ENCODE data around the gene FGFBP1.

Gene FGFBP1

DNA sequence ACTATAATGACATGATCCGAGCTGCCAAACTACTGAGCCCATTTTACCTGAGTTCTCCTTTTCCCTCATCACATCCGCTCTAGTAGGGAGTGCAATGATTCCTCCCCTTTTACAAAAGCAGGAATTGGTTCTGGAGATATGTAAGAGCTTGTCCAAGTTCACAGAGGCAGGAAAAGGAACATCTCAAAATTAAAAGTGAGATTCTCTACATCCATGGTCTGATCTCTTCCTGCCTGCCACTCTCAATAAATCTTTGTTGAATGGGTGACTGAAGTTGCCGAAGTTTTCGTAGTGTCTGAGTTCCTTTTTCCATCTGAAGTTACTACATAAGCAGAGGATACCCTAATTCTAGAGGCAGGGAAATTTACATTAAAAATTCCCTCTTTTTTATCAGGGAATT, at the start of gene FGFBP1:
TSS of gene FGFBP1 (minus strand) at position 101 of the 400 bp plus-strand sequence. CDS start 2,108 bp downstream, outside the sequence.
- peaks cover 7 to 10% of the 10 kb centered on the region in 2 donors for H3K27me3 Mint-ChIP-seq
- no peak within 1 kb of the TSS for H3K27ac Mint-ChIP-seq
- H3K9me3 Mint-ChIP-seq: no peaks in the 10 kb centered on the region
- DNase-seq (no peak), ATAC-seq (replicated peaks) (no peak)
- H3K4me3 Mint-ChIP-seq: no peak within 1 kb of the TSS
- no peaks in the 10 kb centered on the region for H3K36me3 Mint-ChIP-seq
- no peaks in the 10 kb centered on the region for H3K4me1 Mint-ChIP-seq

DNA sequence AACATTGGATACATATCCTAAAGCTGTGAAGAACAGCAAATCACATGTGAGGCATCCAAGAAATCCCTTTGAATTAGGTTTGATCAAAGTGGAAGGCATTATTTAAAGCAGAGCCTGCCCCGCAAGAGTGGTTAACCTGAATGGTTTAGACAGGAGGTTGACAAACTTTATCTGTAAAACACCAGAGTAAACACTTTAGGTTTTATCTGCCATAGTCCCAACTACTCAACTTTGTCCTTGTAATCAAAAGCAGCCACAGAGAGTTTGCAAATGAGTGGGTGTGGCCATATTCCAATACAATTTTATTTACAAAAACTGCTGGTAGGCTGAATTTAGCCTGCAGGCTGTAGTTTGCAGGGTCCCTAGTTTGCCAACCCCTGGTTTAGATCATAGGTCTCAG, 49.7 kb upstream of the FGFBP1 start:
- Mint-ChIP-seq H3K4me1 (peaks cover 0 to 2% of the 10 kb centered on the region in 2 donors), H3K36me3 (no peaks in the 10 kb centered on the region), H3K9me3 (no peaks in the 10 kb centered on the region), H3K27me3 (no peaks in the 10 kb centered on the region), H3K27ac (no peak overlapping the region), H3K4me3 (no peak overlapping the region)
- ATAC-seq (replicated peaks) (no peak), DNase-seq (no peak)

DNA sequence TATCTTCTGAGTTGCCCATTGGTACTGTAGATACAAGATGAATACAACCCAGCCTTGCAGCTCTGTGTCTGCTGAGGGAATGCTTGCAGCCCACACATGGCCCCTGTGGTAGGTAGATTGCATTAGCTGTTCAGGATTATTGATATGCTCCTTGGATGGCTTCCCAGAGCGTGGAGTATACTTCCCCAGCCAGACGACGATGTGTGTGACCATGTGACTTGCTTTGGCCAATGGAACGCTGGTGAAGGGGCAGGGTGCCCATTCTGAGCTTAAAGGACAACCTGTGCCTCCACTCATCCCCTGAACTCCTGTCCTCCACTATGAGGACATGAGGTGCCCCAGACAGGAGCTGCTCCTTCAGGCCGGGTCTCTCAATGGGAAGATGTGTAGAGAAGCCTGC, 48.4 kb upstream of the FGFBP1 start:
- DNase-seq: no peak
- Mint-ChIP-seq H3K9me3 (no peaks in the 10 kb centered on the region), H3K4me3 (no peak overlapping the region), H3K4me1 (peaks cover 0 to 2% of the 10 kb centered on the region in 2 donors), H3K27me3 (peaks cover 0 to 4% of the 10 kb centered on the region in 2 donors), H3K36me3 (no peaks in the 10 kb centered on the region), H3K27ac (no peak overlapping the region)
- no peak for ATAC-seq (replicated peaks)

DNA sequence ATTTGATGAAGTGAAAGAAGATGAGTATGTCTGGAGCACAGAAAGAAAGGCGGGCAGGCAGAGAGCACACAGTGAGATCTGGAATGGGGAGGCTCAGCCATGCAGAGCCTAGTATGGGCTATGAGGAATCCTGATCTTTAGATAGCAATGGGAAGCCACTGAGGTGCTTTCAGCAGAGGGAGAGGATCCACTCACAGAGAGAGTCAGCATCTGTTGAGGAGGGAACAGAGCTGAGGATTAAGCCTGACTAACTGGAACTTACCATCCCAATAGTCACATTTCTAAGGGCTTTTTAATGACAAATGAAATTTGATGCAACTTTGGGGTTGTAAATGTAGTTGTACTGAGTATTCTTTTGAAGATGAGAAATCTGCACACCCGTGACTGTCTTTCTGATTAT, 45.1 kb upstream of the FGFBP1 start:
- Mint-ChIP-seq H3K36me3 (no peaks in the 10 kb centered on the region), H3K27ac (no peak overlapping the region), H3K9me3 (no peaks in the 10 kb centered on the region), H3K4me3 (no peak overlapping the region), H3K4me1 (no peaks in the 10 kb centered on the region), H3K27me3 (peaks cover 0 to 5% of the 10 kb centered on the region in 2 donors)
- ATAC-seq (replicated peaks) (no peak), DNase-seq (no peak)

DNA sequence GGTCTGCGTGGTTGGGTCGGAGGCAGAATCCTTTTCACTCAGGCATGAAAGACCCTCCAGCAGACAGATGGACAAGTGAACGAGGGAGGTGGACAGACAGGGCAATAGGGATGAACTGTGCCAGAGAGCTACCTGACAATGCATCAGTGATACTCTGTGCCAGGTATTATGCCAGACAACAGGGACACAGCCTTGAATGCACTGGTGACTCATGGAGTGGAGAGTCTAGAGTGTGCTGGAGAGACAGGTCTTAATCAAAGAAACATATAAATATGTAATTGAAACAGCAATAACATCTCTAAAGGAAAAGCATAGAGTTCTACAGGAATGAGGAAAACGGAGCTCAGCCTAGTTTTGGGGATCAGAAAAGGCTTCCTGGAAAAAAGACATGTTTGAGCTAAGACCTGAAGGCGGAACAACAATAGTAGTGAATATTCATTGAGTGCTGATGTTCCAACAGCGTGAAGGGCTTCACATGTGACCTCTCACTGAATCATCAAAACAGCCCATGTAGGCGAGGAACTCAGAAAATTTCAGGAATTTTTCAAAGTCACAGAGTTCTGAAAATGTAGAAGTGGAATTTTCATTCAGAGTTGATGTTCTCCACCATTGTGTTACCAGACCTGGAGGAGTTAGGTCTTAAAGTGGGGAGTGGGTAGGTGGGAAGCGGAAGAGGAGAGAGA, 44.4 kb upstream of the FGFBP1 start:
- no peak for DNase-seq
- no peak for ATAC-seq (replicated peaks)
- peaks cover 0 to 5% of the 10 kb centered on the region in 2 donors for H3K27me3 Mint-ChIP-seq
- no peaks in the 10 kb centered on the region for H3K4me1 Mint-ChIP-seq
- no peaks in the 10 kb centered on the region for H3K9me3 Mint-ChIP-seq
- no peaks in the 10 kb centered on the region for H3K36me3 Mint-ChIP-seq
- no peak overlapping the region for H3K27ac Mint-ChIP-seq
- no peak overlapping the region for H3K4me3 Mint-ChIP-seq

DNA sequence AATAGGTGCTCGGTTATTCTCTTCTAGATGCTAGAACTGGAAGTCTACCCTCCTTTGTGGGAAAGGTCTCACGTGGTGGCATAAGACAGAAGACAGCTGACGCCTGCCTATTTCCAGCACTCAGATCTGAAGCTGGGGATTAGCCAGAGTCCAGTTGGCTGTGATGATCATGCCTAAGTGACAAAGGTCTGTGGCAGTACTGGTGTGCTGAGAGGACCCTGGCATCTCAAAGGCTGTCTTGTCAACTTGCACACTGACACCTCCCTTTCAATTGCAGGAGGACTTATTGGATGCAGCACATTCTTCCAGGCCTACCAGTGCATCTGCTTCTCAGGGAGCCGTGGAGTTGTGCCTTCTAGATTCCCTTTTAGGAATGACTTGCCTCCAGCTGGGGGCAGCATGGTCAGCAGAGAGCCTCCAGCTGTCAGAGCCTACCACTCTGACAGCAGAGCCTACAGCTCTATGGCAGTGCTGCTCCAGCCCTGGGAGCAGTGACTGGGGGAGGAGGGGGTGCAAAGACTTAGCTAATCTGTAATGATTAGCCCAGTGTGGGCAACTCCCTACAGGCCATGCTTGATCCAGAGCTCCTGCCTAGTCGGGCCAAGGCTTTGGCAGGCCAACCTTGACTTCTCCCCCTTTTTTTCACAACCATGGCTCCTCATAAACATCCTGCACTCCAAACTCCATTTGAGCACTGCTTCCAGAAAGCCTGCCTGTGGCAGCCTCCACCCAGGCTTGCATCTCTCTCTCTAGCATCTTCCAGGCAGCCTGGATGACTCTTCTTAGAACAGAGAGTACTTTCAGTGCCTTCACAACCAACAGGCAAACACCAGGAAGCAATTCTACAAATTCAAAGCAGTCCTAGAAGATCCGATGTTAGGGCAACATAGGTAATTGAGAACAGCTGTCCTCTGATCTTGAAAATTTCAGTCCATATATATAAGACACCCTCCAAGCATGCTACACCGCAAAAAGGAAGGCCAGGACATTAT, 38.2 kb upstream of the FGFBP1 start:
- ATAC-seq (replicated peaks) (peak in 1 of 2 donors; percentile 23), DNase-seq (no peak)
- H3K4me1 Mint-ChIP-seq: no peaks in the 10 kb centered on the region
- H3K36me3 Mint-ChIP-seq: no peaks in the 10 kb centered on the region
- no peak overlapping the region for H3K27ac Mint-ChIP-seq
- no peaks in the 10 kb centered on the region for H3K9me3 Mint-ChIP-seq
- no peak overlapping the region for H3K4me3 Mint-ChIP-seq
- H3K27me3 Mint-ChIP-seq: peaks cover 0 to 4% of the 10 kb centered on the region in 2 donors

DNA sequence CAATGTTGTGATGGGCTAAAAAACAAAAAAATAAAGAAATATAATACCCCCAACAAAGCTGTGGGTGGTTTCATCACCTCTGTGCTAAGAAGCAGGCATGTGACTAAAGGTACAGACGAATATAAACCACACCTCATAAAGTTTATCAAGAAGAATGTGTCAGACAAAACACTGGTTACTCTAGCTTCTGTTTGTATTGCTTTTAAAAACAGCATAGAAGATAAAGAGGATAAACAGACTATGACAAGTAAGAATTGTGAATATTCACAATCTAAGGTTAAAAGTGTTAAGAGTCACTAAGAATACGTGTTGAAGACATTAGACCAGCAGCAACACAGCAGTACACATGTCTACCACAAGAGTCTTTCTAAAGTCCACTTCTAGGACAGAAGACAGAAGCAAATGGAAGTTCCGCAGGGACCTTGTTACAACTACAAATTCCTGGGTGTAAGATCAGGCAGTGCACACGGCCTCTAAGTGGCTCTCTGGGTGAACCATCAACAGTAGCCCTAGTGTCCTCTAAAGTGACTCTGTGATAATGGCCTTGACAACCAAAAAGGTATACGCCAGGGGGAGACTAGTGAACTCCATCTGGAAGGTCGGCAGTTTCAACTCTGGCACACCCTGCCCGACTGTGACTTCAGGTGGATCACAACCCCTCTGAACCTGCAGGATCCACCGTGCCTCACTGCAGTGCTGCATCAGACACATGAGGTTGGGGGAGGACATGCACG, 32.7 kb upstream of the FGFBP1 start:
- Mint-ChIP-seq H3K4me3 (no peak overlapping the region), H3K27me3 (peaks cover 4 to 5% of the 10 kb centered on the region in 2 donors), H3K4me1 (no peaks in the 10 kb centered on the region), H3K36me3 (peaks cover 1 to 2% of the 10 kb centered on the region in 2 donors), H3K9me3 (peaks cover 3 to 8% of the 10 kb centered on the region in 2 donors), H3K27ac (no peak overlapping the region)
- no peak for DNase-seq
- no peak for ATAC-seq (replicated peaks)

DNA sequence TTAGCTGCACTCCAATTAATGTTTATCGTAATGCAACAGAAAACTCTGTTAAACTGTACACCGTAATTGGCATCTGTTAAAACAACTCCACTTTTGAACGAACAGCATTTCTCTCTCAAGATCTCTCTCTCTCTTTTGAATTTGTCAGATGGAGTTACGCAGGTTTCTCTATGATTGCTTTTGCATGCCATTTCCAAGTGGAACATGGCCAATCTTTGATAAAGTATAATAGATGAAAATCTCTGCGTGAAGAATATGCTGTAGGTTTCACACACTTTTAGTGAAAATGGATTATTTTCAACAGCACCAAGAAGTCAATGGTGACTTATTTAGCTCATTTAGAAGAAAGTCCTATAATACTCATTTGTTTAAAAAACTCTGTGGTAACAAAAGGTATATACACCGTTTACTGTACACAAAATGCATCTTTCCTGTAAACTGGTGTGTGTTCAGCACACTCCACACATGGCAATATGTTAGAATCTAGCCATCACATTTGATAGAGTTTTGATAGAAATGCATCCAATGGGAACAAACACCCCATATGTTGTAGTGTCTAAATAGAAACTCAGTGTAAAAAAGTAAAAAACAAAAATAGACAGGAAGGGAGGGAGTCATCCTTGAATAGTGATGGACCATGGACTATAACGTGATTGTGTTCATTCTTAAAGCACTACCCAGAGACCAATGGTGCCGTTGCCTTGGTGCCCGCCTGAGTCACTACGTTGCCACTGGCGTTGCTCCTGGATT, 30.2 kb upstream of the FGFBP1 start:
- Mint-ChIP-seq H3K4me1 (peaks cover 4 to 12% of the 10 kb centered on the region in 2 donors), H3K27ac (no peak overlapping the region), H3K4me3 (no peak overlapping the region), H3K27me3 (peaks cover 4 to 6% of the 10 kb centered on the region in 2 donors), H3K36me3 (peaks cover 1 to 4% of the 10 kb centered on the region in 2 donors), H3K9me3 (peaks cover 4 to 9% of the 10 kb centered on the region in 2 donors)
- ATAC-seq (replicated peaks) (no peak), DNase-seq (no peak)

DNA sequence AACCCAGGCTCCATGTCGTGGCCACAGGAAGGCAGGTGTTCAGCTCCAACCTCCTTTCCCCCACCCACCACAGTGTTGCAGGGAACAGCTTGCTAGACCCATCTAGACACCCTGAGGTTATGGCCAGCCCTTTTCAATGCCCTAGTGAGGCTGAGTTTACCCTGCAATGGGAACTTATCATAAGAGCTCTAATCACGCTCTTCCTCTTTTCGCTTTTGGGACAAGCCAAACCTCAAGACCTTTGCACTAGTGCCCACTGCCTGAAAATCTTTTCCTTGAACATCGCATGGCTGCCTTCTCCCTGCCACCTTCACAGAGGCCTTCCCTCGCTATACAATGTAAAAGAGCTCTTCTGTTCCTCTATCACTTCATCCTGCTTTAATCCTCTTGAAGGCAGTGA, 26.8 kb upstream of the FGFBP1 start:
- Mint-ChIP-seq H3K27ac (peak overlapping the region; percentile 56), H3K36me3 (peaks cover 1 to 4% of the 10 kb centered on the region in 2 donors), H3K4me1 (peaks cover 19 to 28% of the 10 kb centered on the region in 2 donors), H3K4me3 (no peak overlapping the region), H3K9me3 (peaks cover 4 to 9% of the 10 kb centered on the region in 2 donors), H3K27me3 (peaks cover 4 to 6% of the 10 kb centered on the region in 2 donors)
- DNase-seq (no peak), ATAC-seq (replicated peaks) (no peak)

DNA sequence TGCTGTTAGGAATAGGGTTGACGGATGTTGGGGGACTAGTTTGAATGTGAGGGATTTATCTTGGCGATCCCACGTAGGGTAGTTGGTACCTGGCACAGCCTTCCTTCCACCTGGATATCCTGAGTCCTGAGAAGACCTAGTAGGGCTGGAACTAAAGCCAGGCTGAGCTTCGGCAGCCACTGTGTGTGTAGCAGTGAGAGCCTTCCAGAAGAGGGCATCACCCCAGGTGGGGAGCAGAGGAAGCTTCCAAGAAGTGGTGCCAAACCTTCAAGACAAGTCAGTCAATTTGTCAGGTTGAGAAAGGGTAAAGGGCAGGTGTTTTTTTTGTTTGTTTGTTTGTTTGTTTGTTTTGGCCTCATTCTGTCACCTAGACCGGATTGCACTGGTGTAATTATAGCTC, 25.6 kb upstream of the FGFBP1 start:
- no peak for ATAC-seq (replicated peaks)
- H3K4me3 Mint-ChIP-seq: no peak overlapping the region
- peaks cover 4 to 9% of the 10 kb centered on the region in 2 donors for H3K9me3 Mint-ChIP-seq
- H3K27me3 Mint-ChIP-seq: peaks cover 4 to 6% of the 10 kb centered on the region in 2 donors
- peaks cover 19 to 28% of the 10 kb centered on the region in 2 donors for H3K4me1 Mint-ChIP-seq
- H3K36me3 Mint-ChIP-seq: peaks cover 3 to 4% of the 10 kb centered on the region in 2 donors
- DNase-seq: no peak
- no peak overlapping the region for H3K27ac Mint-ChIP-seq

DNA sequence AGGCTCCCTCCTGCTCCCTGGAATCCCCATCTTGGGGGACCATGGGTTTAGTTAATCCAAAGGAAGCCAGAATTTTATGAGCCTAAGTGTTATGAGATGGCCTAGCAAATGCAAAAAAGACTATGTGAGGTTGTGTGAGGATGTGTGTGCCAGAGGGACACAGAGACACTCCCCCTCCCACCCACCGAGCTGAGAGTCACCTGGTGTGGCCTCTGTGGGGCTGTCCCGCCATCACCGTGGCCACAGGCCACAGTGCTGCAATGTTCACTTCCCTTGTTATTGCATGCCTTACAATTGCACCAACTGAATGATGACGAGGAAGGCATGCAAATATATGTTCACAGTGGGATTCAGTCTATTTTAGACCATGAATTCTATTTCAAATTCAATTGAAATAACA, 25.0 kb upstream of the FGFBP1 start:
- H3K9me3 Mint-ChIP-seq: peaks cover 4 to 9% of the 10 kb centered on the region in 2 donors
- peaks cover 19 to 28% of the 10 kb centered on the region in 2 donors for H3K4me1 Mint-ChIP-seq
- H3K36me3 Mint-ChIP-seq: peaks cover 3 to 4% of the 10 kb centered on the region in 2 donors
- peak overlapping the region; percentile 62 to 74 for H3K4me3 Mint-ChIP-seq
- peak; percentile 98 for ATAC-seq (replicated peaks)
- H3K27me3 Mint-ChIP-seq: peaks cover 4 to 6% of the 10 kb centered on the region in 2 donors
- H3K27ac Mint-ChIP-seq: peak overlapping the region; percentile 84
- peak; percentile 80 for DNase-seq

DNA sequence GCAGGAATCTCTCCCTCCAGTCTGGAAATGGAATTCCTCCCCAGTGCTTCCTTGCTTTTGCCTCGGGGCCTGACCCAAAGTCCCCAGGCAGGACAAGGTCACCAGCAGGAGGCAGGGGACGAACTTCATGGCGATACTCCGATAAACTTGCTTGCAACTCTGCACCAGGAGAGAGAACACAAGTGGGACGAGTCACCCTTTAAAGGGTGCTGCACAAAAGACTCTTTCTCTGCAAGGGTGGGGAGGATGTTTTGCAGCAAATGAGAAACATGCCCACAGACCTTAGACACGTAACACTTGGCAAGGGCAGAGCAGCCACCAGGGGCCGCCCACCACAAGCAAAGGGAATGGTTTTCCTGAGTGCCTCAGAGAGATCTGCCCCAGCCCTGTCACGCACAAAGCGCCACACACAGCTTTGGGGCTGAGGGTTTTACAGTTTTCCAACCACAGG, 24.5 kb upstream of the FGFBP1 start, which contains the start of gene FGFBP2:
TSS of gene FGFBP2 (minus strand) at position 175 of the 451 bp plus-strand sequence. CDS start at position 129, 46 bp downstream.
- peaks cover 4 to 6% of the 10 kb centered on the region in 2 donors for H3K27me3 Mint-ChIP-seq
- DNase-seq: peak; percentile 71
- peak within 1 kb of the TSS; percentile 62 to 74 for H3K4me3 Mint-ChIP-seq
- ATAC-seq (replicated peaks): peak; percentile 83 to 88
- peak within 1 kb of the TSS; percentile 84 for H3K27ac Mint-ChIP-seq
- peaks cover 19 to 28% of the 10 kb centered on the region in 2 donors for H3K4me1 Mint-ChIP-seq
- peaks cover 3 to 4% of the 10 kb centered on the region in 2 donors for H3K36me3 Mint-ChIP-seq
- peaks cover 4 to 9% of the 10 kb centered on the region in 2 donors for H3K9me3 Mint-ChIP-seq
